ENCODE results near the gene PCDHA1.
"Not testable (repeated sequence)": the region's sequence is repeated elsewhere in the genome, so short reads cannot be mapped to it uniquely, and the experiment has no call there.

DNA sequence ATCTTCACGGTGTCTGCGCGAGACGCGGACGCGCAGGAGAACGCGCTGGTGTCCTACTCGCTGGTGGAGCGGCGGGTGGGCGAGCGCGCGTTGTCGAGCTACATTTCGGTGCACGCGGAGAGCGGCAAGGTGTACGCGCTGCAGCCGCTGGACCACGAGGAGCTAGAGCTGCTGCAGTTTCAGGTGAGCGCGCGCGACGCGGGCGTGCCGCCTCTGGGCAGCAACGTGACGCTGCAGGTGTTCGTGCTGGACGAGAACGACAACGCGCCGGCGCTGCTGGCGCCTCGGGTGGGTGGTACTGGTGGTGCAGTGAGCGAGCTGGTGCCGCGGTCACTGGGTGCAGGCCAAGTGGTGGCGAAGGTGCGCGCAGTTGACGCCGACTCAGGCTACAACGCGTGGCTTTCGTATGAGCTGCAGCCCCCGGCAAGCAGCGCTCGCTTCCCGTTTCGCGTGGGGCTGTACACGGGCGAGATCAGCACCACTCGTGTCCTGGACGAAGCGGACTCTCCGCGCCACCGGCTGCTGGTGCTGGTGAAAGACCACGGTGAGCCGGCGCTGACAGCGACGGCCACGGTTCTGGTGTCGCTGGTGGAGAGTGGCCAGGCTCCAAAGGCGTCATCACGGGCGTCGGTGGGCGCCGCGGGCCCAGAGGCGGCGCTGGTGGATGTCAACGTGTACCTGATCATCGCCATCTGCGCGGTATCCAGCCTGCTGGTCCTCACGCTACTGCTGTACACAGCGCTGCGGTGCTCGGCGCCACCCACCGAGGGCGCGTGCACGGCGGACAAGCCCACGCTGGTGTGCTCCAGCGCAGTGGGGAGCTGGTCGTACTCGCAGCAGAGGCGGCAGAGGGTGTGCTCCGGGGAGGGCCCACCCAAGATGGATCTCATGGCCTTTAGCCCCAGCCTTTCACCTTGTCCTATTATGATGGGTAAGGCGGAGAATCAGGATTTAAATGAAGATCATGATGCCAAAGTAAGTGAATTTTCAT is 43.9 kb downstream of the PCDHA1 start:
- TF ChIP-seq, protein P1, sequence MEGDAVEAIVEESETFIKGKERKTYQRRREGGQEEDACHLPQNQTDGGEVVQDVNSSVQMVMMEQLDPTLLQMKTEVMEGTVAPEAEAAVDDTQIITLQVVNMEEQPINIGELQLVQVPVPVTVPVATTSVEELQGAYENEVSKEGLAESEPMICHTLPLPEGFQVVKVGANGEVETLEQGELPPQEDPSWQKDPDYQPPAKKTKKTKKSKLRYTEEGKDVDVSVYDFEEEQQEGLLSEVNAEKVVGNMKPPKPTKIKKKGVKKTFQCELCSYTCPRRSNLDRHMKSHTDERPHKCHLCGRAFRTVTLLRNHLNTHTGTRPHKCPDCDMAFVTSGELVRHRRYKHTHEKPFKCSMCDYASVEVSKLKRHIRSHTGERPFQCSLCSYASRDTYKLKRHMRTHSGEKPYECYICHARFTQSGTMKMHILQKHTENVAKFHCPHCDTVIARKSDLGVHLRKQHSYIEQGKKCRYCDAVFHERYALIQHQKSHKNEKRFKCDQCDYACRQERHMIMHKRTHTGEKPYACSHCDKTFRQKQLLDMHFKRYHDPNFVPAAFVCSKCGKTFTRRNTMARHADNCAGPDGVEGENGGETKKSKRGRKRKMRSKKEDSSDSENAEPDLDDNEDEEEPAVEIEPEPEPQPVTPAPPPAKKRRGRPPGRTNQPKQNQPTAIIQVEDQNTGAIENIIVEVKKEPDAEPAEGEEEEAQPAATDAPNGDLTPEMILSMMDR (IDR thresholded peaks at IDR 0.05), result not testable (repeated sequence)
- not testable (repeated sequence) for TF ChIP-seq POLR2A (IDR thresholded peaks at IDR 0.05)

Measured in lower leg skin (tissue), 3 donors.